Measurements from ENCODE around the gene SDK2.

DNA sequence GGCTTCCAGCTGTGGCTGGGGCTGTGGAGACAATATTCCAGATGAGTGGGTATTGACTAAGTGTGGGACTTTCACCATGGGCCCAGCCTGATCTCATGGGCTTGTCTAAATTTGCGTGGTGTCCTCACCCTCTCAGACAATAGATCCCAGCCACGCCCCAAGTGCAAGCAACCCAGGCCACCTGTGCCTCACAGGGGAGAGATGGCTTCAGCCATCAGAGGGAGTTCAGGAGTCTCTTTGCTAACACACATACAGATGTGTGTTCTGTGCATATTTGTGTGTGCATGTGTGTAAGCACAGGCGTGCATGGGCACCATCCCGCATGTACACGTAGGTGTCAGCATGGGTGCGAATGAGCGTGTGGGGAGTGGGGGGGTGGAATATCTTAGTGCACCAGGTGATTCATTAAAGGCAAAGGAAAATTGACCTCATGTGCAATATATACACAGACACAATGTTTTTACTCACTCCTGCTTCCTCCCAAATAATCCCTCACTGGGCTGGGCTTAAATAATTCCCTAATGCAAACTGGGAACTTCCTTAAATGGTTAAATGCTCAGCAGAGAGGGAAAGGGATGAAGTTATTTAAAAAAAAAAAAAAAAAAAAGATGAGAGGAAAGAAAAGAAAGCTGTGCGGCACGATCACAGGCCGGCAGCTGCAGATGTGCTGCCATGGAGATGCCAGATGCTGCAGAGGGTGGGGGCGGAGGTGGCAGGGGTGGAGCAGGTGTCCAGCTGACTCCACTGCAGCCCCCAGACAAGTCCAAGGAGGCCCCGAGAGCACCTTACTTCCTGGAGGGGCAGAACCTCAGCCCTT, 308.4 kb downstream of the SDK2 start:
- TF ChIP-seq, protein P1, sequence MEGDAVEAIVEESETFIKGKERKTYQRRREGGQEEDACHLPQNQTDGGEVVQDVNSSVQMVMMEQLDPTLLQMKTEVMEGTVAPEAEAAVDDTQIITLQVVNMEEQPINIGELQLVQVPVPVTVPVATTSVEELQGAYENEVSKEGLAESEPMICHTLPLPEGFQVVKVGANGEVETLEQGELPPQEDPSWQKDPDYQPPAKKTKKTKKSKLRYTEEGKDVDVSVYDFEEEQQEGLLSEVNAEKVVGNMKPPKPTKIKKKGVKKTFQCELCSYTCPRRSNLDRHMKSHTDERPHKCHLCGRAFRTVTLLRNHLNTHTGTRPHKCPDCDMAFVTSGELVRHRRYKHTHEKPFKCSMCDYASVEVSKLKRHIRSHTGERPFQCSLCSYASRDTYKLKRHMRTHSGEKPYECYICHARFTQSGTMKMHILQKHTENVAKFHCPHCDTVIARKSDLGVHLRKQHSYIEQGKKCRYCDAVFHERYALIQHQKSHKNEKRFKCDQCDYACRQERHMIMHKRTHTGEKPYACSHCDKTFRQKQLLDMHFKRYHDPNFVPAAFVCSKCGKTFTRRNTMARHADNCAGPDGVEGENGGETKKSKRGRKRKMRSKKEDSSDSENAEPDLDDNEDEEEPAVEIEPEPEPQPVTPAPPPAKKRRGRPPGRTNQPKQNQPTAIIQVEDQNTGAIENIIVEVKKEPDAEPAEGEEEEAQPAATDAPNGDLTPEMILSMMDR (IDR thresholded peaks at IDR 0.05; ENCODE audit: insufficient read depth, low read length): no peak
- TF ChIP-seq GABPA (IDR thresholded peaks at IDR 0.05; ENCODE audit: low read depth): no peak
- TF ChIP-seq, protein P2, sequence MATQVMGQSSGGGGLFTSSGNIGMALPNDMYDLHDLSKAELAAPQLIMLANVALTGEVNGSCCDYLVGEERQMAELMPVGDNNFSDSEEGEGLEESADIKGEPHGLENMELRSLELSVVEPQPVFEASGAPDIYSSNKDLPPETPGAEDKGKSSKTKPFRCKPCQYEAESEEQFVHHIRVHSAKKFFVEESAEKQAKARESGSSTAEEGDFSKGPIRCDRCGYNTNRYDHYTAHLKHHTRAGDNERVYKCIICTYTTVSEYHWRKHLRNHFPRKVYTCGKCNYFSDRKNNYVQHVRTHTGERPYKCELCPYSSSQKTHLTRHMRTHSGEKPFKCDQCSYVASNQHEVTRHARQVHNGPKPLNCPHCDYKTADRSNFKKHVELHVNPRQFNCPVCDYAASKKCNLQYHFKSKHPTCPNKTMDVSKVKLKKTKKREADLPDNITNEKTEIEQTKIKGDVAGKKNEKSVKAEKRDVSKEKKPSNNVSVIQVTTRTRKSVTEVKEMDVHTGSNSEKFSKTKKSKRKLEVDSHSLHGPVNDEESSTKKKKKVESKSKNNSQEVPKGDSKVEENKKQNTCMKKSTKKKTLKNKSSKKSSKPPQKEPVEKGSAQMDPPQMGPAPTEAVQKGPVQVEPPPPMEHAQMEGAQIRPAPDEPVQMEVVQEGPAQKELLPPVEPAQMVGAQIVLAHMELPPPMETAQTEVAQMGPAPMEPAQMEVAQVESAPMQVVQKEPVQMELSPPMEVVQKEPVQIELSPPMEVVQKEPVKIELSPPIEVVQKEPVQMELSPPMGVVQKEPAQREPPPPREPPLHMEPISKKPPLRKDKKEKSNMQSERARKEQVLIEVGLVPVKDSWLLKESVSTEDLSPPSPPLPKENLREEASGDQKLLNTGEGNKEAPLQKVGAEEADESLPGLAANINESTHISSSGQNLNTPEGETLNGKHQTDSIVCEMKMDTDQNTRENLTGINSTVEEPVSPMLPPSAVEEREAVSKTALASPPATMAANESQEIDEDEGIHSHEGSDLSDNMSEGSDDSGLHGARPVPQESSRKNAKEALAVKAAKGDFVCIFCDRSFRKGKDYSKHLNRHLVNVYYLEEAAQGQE (IDR thresholded peaks at IDR 0.05; ENCODE audit: insufficient replicate concordance, low read depth): no peak
- TF ChIP-seq POLR2AphosphoS5 (IDR thresholded peaks at IDR 0.05; ENCODE audit: low read depth): no peak
- TF ChIP-seq SPI1 (IDR thresholded peaks at IDR 0.05; ENCODE audit: borderline replicate concordance, low read depth): no peak
